Activated T-helper 17 cell treated with anti-CD3 and anti-CD28 coated beads, Interleukin-2, amount 50 U/mL, for 72 hours (primary cell): ENCODE measurements around the gene CEP135. TPM values are rescaled to one million over a fixed set of nuclear protein-coding genes. Genes with fewer than 3 reads are reported as not detected.

Experiments
- total RNA-seq, 2 donors: library from RNA; stranded (reverse); gene quantifications; one replicate each; pipeline ENCODE4 v1.2.3, GENCODE V29; 2022

The CEP135 gene
- total RNA-seq, 2 donors from 2014 or later, result 15.7 to 16.2 TPM

Other genes starting within 250 kb of the CEP135 start
- gene EXOC1L, start 129.2 kb upstream of the CEP135 start, total RNA-seq, result not detected
- gene EXOC1, start 95.3 kb upstream of the CEP135 start, total RNA-seq, result 10 to 100 TPM; 33.1 to 40.7 TPM